ENCODE results near the gene UVRAG. TPM values are rescaled to one million over a fixed set of nuclear protein-coding genes. Genes with fewer than 3 reads are reported as not detected.
"Not testable (repeated sequence)": the region's sequence is repeated elsewhere in the genome, so short reads cannot be mapped to it uniquely, and the experiment has no call there.

The UVRAG gene
- total RNA-seq, 1 donor from 2014 or later: 80.4 TPM

GRCh38 chr11:75874684-75875341 is 59.8 kb downstream of the UVRAG start:
- DNase-seq (ENCODE audit: low spot score): no peak

GRCh38 chr11:75877327-75877726 is 62.3 kb downstream of the UVRAG start:
- DNase-seq (ENCODE audit: low spot score): not testable (repeated sequence)

- DNase-seq (ENCODE audit: low spot score): not testable (repeated sequence)
Observed at GRCh38 chr11:75877931-75878330, 62.9 kb downstream of the UVRAG start.

- no peak for DNase-seq (ENCODE audit: low spot score)
Observed at GRCh38 chr11:75878933-75879332, 63.9 kb downstream of the UVRAG start.

GRCh38 chr11:75879737-75880136 is 64.7 kb downstream of the UVRAG start:
- DNase-seq (ENCODE audit: low spot score): no peak

GRCh38 chr11:75880343-75880742 is 65.3 kb downstream of the UVRAG start:
- not testable (repeated sequence) for DNase-seq (ENCODE audit: low spot score)

- DNase-seq (ENCODE audit: low spot score): no peak
Observed at GRCh38 chr11:75884321-75884720, 69.3 kb downstream of the UVRAG start.

DNA sequence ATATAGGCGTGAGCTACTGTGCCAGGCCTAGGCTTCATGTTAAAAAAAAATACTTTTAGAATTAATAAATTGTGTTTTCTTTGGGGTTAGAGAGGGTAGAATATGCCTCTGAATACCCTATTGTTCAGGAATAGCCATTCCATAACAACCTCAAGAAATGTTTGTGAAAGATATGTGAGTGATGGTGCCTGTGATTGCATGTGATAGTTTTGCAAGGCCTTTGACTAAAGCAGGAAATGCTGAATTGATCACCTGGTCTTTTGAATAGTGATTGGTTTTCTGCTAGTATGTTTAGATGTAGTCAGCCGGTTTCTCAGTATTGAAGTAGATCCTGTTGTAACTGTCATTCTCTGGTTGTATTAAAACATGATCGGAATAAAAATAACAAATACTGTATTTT is 73.4 kb downstream of the UVRAG start:
- no peak for DNase-seq (ENCODE audit: low spot score)

DNA sequence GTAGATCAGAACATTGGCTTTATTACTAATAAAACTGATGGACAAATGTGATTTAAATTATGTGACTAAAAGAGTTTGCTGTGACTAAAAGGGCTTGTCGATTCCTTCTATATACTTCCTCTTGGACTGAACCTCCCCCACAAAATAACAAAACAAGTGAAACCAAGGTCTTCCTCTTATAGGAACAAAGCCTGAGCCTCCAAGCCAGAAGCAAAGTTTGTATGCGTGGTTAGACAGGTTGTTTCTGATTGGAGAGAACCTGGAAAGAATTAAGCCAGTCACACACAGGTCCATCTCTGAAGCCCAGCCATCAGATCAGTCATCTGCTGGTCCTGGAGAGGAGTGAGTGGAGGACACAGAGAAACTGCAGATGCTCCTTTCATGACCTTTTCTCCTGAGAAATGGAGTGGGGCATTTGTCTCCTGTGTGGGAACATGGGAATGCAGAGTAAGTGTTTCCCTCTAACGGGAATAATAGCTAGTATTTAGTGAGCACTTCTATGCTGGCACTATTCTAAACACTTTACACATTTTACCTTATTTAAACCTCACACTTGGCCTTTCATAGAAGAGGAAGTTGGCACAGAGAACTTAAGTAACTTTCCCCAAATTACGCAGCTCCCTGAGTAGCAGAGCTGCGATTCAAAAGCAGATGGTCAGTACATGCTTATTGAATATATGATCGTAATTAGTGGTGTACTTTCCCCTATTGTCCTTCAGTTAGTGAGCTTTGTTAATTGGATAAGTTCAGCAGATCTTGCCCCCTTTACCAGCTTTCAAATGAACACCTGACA is 77.1 kb downstream of the UVRAG start:
- no peak for DNase-seq (ENCODE audit: low spot score)

DNA sequence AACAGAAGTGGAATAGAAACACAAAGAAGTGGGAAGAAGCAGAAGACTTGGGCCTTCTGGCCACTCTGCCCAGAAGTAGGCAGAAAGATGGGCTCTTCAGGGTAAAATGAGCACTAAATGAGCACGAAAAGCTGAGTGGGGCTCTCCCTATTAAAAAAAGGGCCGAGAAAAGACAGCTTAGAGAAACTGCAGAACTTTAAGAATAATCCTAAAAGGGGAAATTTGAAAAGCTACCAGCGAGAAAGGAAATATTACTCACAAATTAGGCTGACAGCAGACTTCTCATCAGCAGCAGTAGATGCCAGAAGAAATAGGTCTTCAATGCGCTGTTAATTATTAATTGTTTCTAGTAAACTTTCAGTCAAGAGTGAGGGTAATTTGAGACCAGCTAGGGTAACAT is 78.2 kb downstream of the UVRAG start:
- DNase-seq (ENCODE audit: low spot score): no peak

DNA sequence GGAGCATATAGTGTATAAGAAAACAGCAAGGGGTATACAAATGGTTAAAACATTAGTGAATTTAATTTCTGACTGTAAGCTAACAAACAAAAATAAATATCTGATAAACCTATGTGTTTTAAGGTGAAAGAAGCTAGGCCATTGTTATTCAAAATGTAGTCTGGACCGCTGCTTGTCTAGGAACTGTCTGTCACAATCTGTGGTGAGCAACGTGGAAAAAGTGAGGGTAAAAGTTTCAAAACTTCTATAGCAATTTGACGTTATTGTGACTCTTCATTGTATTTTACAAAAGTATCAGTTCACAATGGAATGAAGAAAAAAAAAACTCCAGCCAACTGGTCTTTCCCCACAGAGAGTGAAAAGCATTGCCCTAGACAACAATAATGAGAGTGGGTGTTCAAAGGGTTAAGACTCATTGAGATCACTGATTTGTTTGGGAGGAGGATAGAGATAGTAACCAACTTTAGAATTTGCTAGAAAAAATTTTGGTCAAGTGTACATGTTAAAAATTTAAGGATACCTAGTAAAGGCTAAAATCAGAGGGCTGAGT is 79.1 kb downstream of the UVRAG start:
- no peak for DNase-seq (ENCODE audit: low spot score)

DNA sequence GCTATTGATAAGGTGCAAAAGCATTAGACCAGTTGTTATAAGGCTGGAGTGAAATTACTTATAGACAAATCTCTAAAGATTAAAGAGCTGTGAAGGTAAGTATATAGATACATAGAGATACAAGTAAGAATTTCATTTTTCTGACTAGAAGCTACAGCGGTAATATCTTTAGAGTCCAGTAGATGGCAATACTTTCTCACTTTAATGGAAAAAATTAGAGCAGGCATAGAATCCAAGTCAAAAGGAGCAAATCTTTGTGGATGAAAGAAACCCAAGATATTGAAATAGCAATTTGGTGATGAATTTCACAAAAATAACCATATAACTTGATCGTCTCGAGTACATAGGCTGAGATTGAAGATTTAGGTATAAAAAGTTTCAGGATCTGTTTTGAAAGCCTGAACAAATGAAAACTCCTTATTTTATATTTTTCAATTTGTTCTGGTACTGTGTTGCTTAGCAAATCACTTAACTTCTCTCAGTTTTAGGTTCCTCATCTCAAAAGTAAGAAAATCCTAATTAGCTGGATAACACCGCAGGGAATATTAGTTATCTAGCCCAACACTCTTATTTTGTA is 81.9 kb downstream of the UVRAG start:
- DNase-seq (ENCODE audit: low spot score): no peak

GRCh38 chr11:75898871-75899270 is 83.9 kb downstream of the UVRAG start:
- DNase-seq (ENCODE audit: low spot score): no peak

GRCh38 chr11:75899806-75900205 is 84.8 kb downstream of the UVRAG start:
- no peak for DNase-seq (ENCODE audit: low spot score)

DNA sequence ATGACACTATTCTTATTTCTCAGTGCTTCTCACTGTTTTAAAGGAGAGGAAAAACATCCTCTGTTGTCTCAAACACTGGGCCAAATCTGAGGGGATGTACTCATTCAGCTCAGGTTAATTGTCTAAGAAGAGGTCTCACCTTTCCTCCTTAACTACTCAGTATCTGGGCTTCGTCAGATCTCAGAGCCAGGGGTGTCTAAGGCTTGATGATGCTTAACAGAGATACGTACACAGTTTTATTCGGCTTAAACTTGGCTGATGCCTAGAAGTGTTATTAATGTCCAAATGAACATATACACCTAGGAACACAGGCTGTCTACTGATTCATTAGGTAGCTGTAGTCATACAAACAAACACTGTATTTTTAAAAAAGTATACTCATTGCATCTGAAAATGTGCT is 85.8 kb downstream of the UVRAG start:
- no peak for DNase-seq (ENCODE audit: low spot score)

GRCh38 chr11:75902631-75903030 is 87.6 kb downstream of the UVRAG start:
- no peak for DNase-seq (ENCODE audit: low spot score)

DNA sequence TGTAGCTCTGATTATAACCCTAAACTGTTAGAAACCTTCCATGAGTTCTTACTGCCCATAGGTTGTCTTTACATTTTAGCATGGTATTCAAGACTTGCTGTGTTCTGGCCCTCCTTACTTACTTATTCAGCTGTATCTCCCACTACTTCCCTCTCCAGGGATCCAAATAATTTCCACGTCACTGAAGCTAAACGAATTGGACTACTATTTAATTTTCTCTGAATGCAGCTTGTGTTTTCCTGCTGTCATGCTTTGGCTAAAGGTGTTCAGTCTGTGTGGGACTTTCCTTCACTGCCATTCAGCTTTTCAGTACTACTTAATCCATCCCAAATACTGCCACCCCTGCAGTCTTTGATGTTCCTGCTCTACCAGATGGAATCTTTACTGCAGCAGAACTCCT is 88.3 kb downstream of the UVRAG start:
- DNase-seq (ENCODE audit: low spot score): no peak

DNA sequence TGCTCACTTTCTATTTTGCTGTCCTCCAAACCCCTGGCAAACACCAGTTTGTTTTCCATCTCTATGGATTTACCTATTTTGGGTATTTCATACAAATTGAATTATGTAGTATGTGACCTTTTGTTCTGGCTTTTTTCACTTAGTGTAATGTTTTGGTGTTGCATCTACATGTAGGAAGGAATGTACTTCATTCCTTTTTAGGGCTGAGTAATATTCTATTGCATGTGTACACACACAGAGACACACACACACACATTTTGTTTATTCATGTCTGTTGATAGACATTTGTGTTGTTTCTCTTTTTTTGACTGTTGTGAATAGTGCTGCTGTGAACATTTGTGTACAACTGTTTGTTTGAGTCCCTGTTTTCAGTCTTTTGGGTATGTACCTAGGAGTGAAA is 90.4 kb downstream of the UVRAG start:
- DNase-seq (ENCODE audit: low spot score): no peak

DNA sequence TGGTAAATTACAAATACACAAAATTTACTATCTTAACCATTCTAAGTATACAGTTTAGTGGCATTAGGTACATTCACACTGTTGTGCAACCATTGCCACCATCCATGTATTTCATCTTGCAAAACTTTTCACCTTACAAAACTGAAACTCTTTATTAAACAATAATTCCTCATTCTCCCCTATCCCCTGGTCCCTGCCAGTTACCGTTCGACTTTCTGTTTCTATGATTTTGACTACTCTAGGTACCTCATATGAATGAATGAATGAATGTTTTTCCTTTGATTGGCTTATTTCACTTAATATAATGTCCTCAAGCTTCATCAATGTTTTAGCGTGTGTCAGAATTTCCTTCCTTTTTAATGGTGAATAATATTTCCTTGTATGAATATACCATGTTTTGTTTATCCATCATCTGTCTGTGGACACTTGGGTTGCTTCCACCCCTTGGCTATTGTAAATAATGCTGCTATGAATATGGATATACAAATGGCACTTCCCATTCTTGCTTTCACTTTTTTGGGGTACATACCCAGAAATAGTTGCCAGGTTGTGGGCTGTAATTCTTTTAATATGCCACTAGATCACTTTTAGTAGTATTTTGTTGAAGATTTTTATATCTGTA is 93.0 kb downstream of the UVRAG start:
- DNase-seq (ENCODE audit: low spot score): no peak

- no peak for DNase-seq (ENCODE audit: low spot score)
Observed at GRCh38 chr11:75910426-75911145, 95.6 kb downstream of the UVRAG start.

GRCh38 chr11:75911459-75911858 is 96.4 kb downstream of the UVRAG start:
- no peak for DNase-seq (ENCODE audit: low spot score)

Data from mesenteric fat pad (tissue), 1 donor.